ENCODE measurements around the gene TRIM40. TPM values are rescaled to one million over a fixed set of nuclear protein-coding genes. Genes with fewer than 3 reads are reported as not detected.

TRIM40 gene
- total and polyA plus RNA-seq, 2 of the 13 experiments (the other 11 are each of a cell fraction or from before 2014, with no cell fraction given): 0.58 TPM; not detected in 1

DNA sequence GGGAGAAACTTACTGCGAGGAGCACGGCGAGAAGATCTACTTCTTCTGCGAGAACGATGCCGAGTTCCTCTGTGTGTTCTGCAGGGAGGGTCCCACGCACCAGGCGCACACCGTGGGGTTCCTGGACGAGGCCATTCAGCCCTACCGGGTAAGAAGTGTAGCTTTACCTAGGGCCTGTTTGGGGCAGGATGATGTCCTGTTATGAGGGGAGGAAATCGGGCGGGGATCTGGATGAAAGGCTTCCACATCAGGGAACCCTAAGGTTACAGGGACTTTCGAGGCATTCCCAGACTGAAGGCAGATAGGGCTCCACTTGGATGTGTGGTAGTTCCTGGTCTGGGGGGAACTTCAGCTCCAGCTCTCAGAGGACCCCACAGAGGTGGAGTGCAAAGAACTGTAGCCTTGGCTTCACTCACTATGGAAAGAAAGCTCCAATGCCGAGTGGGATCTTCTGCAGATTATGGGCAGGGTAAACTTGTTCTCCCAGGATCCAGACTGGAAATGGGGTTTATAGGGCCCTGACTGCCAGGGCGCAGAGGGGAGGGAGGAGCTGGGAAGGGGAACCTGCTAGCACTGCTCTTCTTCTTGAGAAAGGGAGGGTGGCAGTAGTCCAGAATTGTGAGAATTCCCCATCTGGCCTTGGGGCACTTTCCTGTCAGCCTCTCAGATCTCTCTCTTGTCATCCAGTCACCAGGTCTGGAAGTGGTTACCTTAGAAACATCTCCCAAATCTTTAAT lies 28.1 kb downstream of the TRIM40 start (continued):
- TF ChIP-seq, protein P1, sequence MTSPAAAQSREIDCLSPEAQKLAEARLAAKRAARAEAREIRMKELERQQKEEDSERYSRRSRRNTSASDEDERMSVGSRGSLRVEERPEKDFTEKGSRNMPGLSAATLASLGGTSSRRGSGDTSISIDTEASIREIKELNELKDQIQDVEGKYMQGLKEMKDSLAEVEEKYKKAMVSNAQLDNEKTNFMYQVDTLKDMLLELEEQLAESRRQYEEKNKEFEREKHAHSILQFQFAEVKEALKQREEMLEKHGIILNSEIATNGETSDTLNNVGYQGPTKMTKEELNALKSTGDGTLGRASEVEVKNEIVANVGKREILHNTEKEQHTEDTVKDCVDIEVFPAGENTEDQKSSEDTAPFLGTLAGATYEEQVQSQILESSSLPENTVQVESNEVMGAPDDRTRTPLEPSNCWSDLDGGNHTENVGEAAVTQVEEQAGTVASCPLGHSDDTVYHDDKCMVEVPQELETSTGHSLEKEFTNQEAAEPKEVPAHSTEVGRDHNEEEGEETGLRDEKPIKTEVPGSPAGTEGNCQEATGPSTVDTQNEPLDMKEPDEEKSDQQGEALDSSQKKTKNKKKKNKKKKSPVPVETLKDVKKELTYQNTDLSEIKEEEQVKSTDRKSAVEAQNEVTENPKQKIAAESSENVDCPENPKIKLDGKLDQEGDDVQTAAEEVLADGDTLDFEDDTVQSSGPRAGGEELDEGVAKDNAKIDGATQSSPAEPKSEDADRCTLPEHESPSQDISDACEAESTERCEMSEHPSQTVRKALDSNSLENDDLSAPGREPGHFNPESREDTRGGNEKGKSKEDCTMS (CRISPR knock-in tag; conservative IDR thresholded peaks at IDR 0.05): no peak
- TF ChIP-seq, protein P2, sequence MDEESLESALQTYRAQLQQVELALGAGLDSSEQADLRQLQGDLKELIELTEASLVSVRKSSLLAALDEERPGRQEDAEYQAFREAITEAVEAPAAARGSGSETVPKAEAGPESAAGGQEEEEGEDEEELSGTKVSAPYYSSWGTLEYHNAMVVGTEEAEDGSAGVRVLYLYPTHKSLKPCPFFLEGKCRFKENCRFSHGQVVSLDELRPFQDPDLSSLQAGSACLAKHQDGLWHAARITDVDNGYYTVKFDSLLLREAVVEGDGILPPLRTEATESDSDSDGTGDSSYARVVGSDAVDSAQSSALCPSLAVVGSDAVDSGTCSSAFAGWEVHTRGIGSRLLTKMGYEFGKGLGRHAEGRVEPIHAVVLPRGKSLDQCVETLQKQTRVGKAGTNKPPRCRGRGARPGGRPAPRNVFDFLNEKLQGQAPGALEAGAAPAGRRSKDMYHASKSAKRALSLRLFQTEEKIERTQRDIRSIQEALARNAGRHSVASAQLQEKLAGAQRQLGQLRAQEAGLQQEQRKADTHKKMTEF (CRISPR knock-in tag; IDR thresholded peaks at IDR 0.05): no peak
- no peak for TF ChIP-seq KDM5B (CRISPR knock-in tag; IDR thresholded peaks at IDR 0.05; ENCODE audit: borderline replicate concordance)
- no peak for TF ChIP-seq HHEX (CRISPR knock-in tag; IDR thresholded peaks at IDR 0.05)
- no peak for TF ChIP-seq ZNF550 (CRISPR knock-in tag; IDR thresholded peaks at IDR 0.05; ENCODE audit: borderline replicate concordance)
- TF ChIP-seq, protein P3, sequence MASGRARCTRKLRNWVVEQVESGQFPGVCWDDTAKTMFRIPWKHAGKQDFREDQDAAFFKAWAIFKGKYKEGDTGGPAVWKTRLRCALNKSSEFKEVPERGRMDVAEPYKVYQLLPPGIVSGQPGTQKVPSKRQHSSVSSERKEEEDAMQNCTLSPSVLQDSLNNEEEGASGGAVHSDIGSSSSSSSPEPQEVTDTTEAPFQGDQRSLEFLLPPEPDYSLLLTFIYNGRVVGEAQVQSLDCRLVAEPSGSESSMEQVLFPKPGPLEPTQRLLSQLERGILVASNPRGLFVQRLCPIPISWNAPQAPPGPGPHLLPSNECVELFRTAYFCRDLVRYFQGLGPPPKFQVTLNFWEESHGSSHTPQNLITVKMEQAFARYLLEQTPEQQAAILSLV (CRISPR knock-in tag; IDR thresholded peaks at IDR 0.05; ENCODE audit: borderline replicate concordance): 0 out of 2 replicates have a peak, but pooled peaks have one; percentile 25
- no peak for TF ChIP-seq SIX1 (CRISPR knock-in tag; IDR thresholded peaks at IDR 0.05; ENCODE audit: borderline replicate concordance)
- no peak for TF ChIP-seq TRIM24 (CRISPR knock-in tag; IDR thresholded peaks at IDR 0.05)
- TF ChIP-seq ARID2 (CRISPR knock-in tag; IDR thresholded peaks at IDR 0.05; ENCODE audit: borderline replicate concordance): no peak
- TF ChIP-seq RBFOX2 (IDR thresholded peaks at IDR 0.05; ENCODE audit: low read depth, low read length): no peak
- TF ChIP-seq SRSF9 (IDR thresholded peaks at IDR 0.05; ENCODE audit: borderline replicate concordance, insufficient read depth, low read depth, low read length, poor library complexity, severe bottlenecking): no peak
- TF ChIP-seq SRF (IDR thresholded peaks at IDR 0.05; ENCODE audit: low read depth, low read length): no peak
- TF ChIP-seq PHF5A (CRISPR knock-in tag; IDR thresholded peaks at IDR 0.05; ENCODE audit: low read depth, unreplicated experiment): no peak
- TF ChIP-seq, protein P4, sequence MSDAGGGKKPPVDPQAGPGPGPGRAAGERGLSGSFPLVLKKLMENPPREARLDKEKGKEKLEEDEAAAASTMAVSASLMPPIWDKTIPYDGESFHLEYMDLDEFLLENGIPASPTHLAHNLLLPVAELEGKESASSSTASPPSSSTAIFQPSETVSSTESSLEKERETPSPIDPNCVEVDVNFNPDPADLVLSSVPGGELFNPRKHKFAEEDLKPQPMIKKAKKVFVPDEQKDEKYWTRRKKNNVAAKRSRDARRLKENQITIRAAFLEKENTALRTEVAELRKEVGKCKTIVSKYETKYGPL (CRISPR knock-in tag; IDR thresholded peaks at IDR 0.05): no peak
- TF ChIP-seq NFYC (CRISPR knock-in tag; IDR thresholded peaks at IDR 0.05): no peak
- no peak for TF ChIP-seq ATF4 (CRISPR knock-in tag; IDR thresholded peaks at IDR 0.05)
- TF ChIP-seq, protein P5, sequence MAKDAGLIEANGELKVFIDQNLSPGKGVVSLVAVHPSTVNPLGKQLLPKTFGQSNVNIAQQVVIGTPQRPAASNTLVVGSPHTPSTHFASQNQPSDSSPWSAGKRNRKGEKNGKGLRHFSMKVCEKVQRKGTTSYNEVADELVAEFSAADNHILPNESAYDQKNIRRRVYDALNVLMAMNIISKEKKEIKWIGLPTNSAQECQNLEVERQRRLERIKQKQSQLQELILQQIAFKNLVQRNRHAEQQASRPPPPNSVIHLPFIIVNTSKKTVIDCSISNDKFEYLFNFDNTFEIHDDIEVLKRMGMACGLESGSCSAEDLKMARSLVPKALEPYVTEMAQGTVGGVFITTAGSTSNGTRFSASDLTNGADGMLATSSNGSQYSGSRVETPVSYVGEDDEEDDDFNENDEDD (CRISPR knock-in tag; IDR thresholded peaks at IDR 0.05; ENCODE audit: borderline replicate concordance): no peak
- no peak for TF ChIP-seq ZNF121 (CRISPR knock-in tag; IDR thresholded peaks at IDR 0.05)

All from HepG2 (cell line).